HG02870 (cell line): ENCODE results near the gene PSMB5.

ENCODE experiments used
- ATAC-seq: cut with Tn5 transposase; IDR thresholded peaks from one replicate; pipeline ENCODE4 v1.9.1; 2021; ENCODE audit warnings: mild to moderate bottlenecking, moderate library complexity; ENCODE audit not compliant: unreplicated experiment

PSMB5 gene

GRCh38 chr14:22996768-22997654 lies 37.7 kb downstream of the PSMB5 start:
- no peak for ATAC-seq

- ATAC-seq = no peak
These were observed 38.6 kb downstream of the PSMB5 start for GRCh38 chr14:22995889-22996625.

GRCh38 chr14:22994762-22995275 lies 39.9 kb downstream of the PSMB5 start:
- no peak for ATAC-seq

GRCh38 chr14:22993517-22993916 lies 41.2 kb downstream of the PSMB5 start:
- ATAC-seq = no peak

GRCh38 chr14:22991852-22992251 lies 42.8 kb downstream of the PSMB5 start:
- no peak for ATAC-seq

- ATAC-seq = no peak
These were observed 47.4 kb downstream of the PSMB5 start for GRCh38 chr14:22987291-22987690.

- no peak for ATAC-seq
These were observed 48.1 kb downstream of the PSMB5 start for GRCh38 chr14:22986508-22987054.

- ATAC-seq = no peak
These were observed 48.7 kb downstream of the PSMB5 start for GRCh38 chr14:22985894-22986507.

- no peak for ATAC-seq
These were observed 49.6 kb downstream of the PSMB5 start for GRCh38 chr14:22984959-22985658.

- no peak for ATAC-seq
These were observed 52.0 kb downstream of the PSMB5 start, which contains the start of gene AJUBA for GRCh38 chr14:22982477-22983245. AJUBA (minus strand) TSS chr14:22982551; CDS start chr14:22982266, 285 bp downstream.

GRCh38 chr14:22981876-22982476 lies 52.7 kb downstream of the PSMB5 start:
- no peak for ATAC-seq

GRCh38 chr14:22981090-22981875 lies 53.4 kb downstream of the PSMB5 start:
- ATAC-seq = no peak

GRCh38 chr14:22980672-22981089 lies 54.0 kb downstream of the PSMB5 start:
- ATAC-seq = no peak

- no peak for ATAC-seq
These were observed 54.8 kb downstream of the PSMB5 start for GRCh38 chr14:22979748-22980392.

- ATAC-seq = no peak
These were observed 55.6 kb downstream of the PSMB5 start for GRCh38 chr14:22978981-22979671.

GRCh38 chr14:22978487-22978837 lies 56.2 kb downstream of the PSMB5 start:
- ATAC-seq = no peak

- no peak for ATAC-seq
These were observed 56.8 kb downstream of the PSMB5 start for GRCh38 chr14:22977684-22978486.
